ENCODE measurements around the gene PSMD9. TPM values are rescaled to one million over a fixed set of nuclear protein-coding genes. Genes with fewer than 3 reads are reported as not detected.

The PSMD9 gene
- total RNA-seq, 2 donors from 2014 or later: 68.2 to 73.3 TPM

DNA sequence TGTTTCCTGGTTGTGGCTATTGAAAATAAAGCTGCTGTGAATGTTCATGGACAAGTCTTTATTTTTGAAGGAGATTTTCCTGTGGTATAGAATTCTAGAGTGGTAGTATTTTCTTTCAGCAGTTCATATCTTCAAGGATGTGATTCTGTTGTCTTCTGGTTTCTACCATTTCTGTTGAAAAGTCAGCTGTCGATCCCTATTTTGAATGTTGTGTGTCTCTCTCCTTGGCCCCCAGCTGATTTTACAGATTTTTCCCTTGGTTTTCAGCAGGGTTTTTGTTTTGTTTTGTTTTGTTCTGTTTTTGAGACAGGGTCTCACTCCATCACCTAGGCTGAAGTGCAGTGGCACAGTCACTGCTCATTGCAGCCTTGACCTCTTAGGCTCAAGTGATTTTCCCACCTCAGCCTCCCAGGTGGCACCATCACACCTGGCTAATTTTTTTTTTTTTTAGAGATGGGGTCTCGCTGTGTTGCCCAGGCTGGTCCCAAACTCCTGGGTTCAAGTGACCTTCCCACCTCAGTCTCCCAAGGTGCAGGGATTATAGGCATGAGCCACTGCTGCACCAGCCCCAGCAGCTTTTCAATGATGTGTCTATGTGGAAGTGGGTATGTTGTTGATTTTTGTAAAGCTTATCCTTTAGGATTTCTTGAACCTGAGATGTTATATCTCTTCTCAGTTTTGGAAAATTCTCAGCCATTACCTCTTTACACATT, 57.9 kb downstream of the PSMD9 start:
- TF ChIP-seq POLR2A (IDR thresholded peaks at IDR 0.05): no peak
- no peak for TF ChIP-seq POLR2AphosphoS5 (IDR thresholded peaks at IDR 0.05)
- TF ChIP-seq, protein P1, sequence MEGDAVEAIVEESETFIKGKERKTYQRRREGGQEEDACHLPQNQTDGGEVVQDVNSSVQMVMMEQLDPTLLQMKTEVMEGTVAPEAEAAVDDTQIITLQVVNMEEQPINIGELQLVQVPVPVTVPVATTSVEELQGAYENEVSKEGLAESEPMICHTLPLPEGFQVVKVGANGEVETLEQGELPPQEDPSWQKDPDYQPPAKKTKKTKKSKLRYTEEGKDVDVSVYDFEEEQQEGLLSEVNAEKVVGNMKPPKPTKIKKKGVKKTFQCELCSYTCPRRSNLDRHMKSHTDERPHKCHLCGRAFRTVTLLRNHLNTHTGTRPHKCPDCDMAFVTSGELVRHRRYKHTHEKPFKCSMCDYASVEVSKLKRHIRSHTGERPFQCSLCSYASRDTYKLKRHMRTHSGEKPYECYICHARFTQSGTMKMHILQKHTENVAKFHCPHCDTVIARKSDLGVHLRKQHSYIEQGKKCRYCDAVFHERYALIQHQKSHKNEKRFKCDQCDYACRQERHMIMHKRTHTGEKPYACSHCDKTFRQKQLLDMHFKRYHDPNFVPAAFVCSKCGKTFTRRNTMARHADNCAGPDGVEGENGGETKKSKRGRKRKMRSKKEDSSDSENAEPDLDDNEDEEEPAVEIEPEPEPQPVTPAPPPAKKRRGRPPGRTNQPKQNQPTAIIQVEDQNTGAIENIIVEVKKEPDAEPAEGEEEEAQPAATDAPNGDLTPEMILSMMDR (IDR thresholded peaks at IDR 0.05): no peak
- intact Hi-C loops (cut with DNase I): no loop called here
- H3K27me3 ChIP-seq (replicated peaks; ENCODE audit: insufficient read depth): no peaks in the 10 kb centered on the region
- H3K9me3 ChIP-seq: no peaks in the 10 kb centered on the region
- no peaks in the 10 kb centered on the region for H3K36me3 ChIP-seq
- 100% methylated on average over 2 of the region's 2 CpGs for WGBS
- H3K4me1 ChIP-seq (replicated peaks): no peaks in the 10 kb centered on the region
- no peak overlapping the region for H3K27ac ChIP-seq
- DNase-seq (ENCODE audit: low spot score): no peak
- no peak overlapping the region for H3K4me3 ChIP-seq

- 88% methylated on average over 2 of the region's 2 CpGs for WGBS
- no peaks in the 10 kb centered on the region for H3K9me3 ChIP-seq
- H3K4me1 ChIP-seq (replicated peaks): no peaks in the 10 kb centered on the region
- no peak overlapping the region for H3K4me3 ChIP-seq
- H3K27ac ChIP-seq: no peak overlapping the region
- no peak for DNase-seq (ENCODE audit: low spot score)
- no peaks in the 10 kb centered on the region for H3K27me3 ChIP-seq (replicated peaks; ENCODE audit: insufficient read depth)
- H3K36me3 ChIP-seq: no peaks in the 10 kb centered on the region
- TF ChIP-seq POLR2A (IDR thresholded peaks at IDR 0.05) (no peak), POLR2AphosphoS5 (IDR thresholded peaks at IDR 0.05) (no peak)
- TF ChIP-seq, protein P1 (IDR thresholded peaks at IDR 0.05): no peak
- intact Hi-C loops (cut with DNase I): no loop called here
These were observed 59.4 kb downstream of the PSMD9 start for GRCh38 chr12:121947981-121948380.

DNA sequence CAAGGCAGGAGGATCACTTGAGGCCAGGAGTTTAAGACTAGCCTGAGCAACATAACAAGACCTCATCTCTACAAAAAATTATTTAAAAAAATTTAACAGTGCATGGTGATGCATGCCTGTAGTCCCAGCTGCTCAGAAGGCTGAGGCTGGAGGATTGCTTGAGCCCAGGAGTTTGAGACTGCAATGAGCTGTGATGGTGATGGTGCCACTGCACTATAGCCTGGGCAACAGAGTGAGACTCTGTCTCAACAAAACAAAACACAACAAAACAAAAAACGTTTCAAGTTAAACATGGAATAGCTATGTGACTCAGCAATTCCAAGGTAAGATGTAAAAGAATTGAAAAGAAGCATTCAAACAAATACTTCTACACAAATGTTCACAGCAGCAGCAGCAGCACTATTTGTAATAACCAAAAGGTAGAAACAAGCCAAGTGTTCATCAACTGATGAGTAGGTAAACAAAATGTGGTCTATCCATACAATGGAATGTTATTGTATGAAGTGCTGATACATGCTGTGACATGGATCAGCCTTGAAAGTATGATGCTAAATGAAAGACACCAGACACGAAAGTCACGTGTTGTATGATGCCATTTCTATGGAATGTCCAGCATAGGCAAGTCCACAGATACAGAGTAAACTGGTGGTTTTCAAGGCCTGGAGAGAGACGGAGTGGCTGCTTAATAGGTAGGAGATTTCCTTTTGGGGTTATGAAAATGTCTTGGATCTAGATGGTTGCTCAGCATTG, 61.2 kb downstream of the PSMD9 start:
- H3K36me3 ChIP-seq: no peaks in the 10 kb centered on the region
- 51% methylated on average over 4 of the region's 4 CpGs for WGBS
- intact Hi-C loops (cut with DNase I): no loop called here
- no peaks in the 10 kb centered on the region for H3K4me1 ChIP-seq (replicated peaks)
- no peak for TF ChIP-seq POLR2AphosphoS5 (IDR thresholded peaks at IDR 0.05)
- no peak for TF ChIP-seq POLR2A (IDR thresholded peaks at IDR 0.05)
- H3K4me3 ChIP-seq: no peak overlapping the region
- H3K27ac ChIP-seq: no peak overlapping the region
- DNase-seq (ENCODE audit: low spot score): no peak
- no peaks in the 10 kb centered on the region for H3K9me3 ChIP-seq
- no peaks in the 10 kb centered on the region for H3K27me3 ChIP-seq (replicated peaks; ENCODE audit: insufficient read depth)

GRCh38 chr12:121953117-121953692, 64.6 kb downstream of the PSMD9 start:
- Histone ChIP-seq H3K36me3 (no peaks in the 10 kb centered on the region), H3K4me3 (no peak overlapping the region), H3K4me1 (replicated peaks) (no peaks in the 10 kb centered on the region), H3K27me3 (replicated peaks; ENCODE audit: insufficient read depth) (no peaks in the 10 kb centered on the region), H3K9me3 (no peaks in the 10 kb centered on the region), H3K27ac (no peak overlapping the region)
- 96% methylated on average over 4 of the region's 4 CpGs for WGBS
- no peak for TF ChIP-seq POLR2AphosphoS5 (IDR thresholded peaks at IDR 0.05)
- DNase-seq (ENCODE audit: low spot score): no peak
- intact Hi-C loops (cut with DNase I): no loop called here

DNA sequence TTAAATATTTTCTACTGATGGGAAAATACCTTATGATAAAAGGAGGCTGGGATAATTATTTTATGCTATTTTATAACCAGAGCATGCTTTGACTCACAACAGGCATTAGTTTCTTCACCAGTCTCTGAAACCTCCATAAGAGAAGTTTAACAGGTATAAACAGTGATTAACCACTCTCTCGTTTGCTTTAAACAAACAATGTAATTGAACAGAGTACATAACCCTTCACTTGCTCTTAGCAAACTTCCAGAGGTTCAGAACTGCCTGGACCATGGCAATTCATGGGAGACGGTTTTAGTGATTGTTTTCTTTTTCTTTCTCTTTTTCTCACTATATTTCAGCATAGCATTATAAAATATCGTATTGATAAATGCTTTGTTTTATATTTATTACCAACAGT, 65.1 kb downstream of the PSMD9 start:
- H3K27ac ChIP-seq: no peak overlapping the region
- no peak overlapping the region for H3K4me3 ChIP-seq
- no peaks in the 10 kb centered on the region for H3K4me1 ChIP-seq (replicated peaks)
- no peak for DNase-seq (ENCODE audit: low spot score)
- 48% methylated on average over 3 of the region's 3 CpGs for WGBS
- H3K9me3 ChIP-seq: no peaks in the 10 kb centered on the region
- TF ChIP-seq POLR2A (IDR thresholded peaks at IDR 0.05): no peak
- TF ChIP-seq POLR2AphosphoS5 (IDR thresholded peaks at IDR 0.05): peak; percentile 13
- H3K36me3 ChIP-seq: no peaks in the 10 kb centered on the region
- H3K27me3 ChIP-seq (replicated peaks; ENCODE audit: insufficient read depth): no peaks in the 10 kb centered on the region
- intact Hi-C loops (cut with DNase I): no loop called here
